Neural progenitor cell (in vitro differentiated cells): ENCODE results near the gene DAB2.

Source experiments
- EZH2 ChIP-seq: fragments of 200-600 bp; sonication (generic); IDR thresholded peaks from 2 replicates; pipeline ENCODE4 v1.6.1; 2017; ENCODE audit warnings: antibody characterized with exemption, mild to moderate bottlenecking, moderate library complexity
- TF ChIP-seq, protein P1 (sequence below): fragments of 200-600 bp; sonication (generic); IDR thresholded peaks from 2 replicates; pipeline ENCODE4 v1.5.1; 2017; ENCODE audit warnings: antibody characterized with exemption, mild to moderate bottlenecking

DNA sequence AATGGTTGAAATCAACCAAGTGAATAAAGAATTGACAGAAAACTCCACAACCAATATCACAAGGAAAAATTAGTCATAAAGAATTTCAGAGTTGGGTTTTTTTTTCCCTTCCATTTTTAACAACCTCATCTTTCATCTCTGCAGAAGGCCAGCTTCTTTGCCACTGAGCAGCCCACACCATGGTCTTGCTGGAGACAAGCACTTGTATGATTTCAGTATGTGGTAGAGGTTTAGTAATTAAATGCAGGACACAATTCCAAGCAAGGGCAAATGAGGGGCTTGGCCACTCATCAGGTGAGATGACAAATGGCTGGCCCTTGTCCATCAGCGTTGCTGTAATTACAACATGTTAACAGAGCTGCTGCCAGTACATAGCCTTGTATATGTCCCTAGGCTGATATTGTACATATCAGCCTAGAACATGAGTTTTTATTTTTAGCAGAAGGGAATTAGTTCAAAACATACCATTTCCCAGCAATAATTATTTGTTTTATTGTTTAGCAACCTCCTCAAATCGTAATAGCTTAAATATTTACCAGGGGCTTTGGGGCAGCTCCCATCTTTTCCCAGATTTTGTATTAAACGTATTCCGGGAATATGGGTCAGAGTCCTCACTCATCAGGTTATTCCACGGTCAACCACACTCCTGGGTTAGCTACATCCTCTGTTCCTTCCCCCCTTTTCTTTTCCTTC is 55.5 kb downstream of the DAB2 start:
- TF ChIP-seq, protein P1, sequence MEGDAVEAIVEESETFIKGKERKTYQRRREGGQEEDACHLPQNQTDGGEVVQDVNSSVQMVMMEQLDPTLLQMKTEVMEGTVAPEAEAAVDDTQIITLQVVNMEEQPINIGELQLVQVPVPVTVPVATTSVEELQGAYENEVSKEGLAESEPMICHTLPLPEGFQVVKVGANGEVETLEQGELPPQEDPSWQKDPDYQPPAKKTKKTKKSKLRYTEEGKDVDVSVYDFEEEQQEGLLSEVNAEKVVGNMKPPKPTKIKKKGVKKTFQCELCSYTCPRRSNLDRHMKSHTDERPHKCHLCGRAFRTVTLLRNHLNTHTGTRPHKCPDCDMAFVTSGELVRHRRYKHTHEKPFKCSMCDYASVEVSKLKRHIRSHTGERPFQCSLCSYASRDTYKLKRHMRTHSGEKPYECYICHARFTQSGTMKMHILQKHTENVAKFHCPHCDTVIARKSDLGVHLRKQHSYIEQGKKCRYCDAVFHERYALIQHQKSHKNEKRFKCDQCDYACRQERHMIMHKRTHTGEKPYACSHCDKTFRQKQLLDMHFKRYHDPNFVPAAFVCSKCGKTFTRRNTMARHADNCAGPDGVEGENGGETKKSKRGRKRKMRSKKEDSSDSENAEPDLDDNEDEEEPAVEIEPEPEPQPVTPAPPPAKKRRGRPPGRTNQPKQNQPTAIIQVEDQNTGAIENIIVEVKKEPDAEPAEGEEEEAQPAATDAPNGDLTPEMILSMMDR, result no peak
- TF ChIP-seq EZH2, result no peak
